CD4-positive, alpha-beta T cell (primary cell): ENCODE results near the gene NAGS. TPM values are rescaled to one million over a fixed set of nuclear protein-coding genes. Genes with fewer than 3 reads are reported as not detected.

ENCODE experiments used
- ATAC-seq: fragments of 200-7000 bp; cut with Tn5 transposase; one replicate; pipeline ENCODE4 v1.10.0; 2022; ENCODE audit warnings: mild to moderate bottlenecking; ENCODE audit not compliant: poor library complexity
- CTCF ChIA-PET: fragments of 350-600 bp; sonication (Branson Sonifier 250); formaldehyde crosslinking; loops from one replicate; lab custom pipeline; 2021; ENCODE audit warnings: antibody characterized with exemption, inconsistent platforms; lab: Charles Lee
- POLR2A ChIA-PET: fragments of 350-600 bp; sonication (Branson Sonifier 250); formaldehyde crosslinking; loops from one replicate; lab custom pipeline; 2021; ENCODE audit warnings: antibody characterized with exemption, inconsistent platforms; lab: Charles Lee
- DNase-seq, 14 experiments: peaks; one replicate each; pipeline ENCODE4 v3.0.0-alpha.2; 2013 to 2020; ENCODE audit warnings: mixed read lengths in 2 of 14
- H3K27ac ChIP-seq, 2 donors: one replicate each; pipeline versions ENCODE4 v1.5.1 to v1.7.0; 2013; ENCODE audit warnings: low read length in 2 of 2, low read depth in 1 of 2, mild to moderate bottlenecking in 1 of 2
- H3K27me3 ChIP-seq, 2 experiments: 1 replicate in 1 of 2; 2 replicates in 1 of 2; pipeline versions ENCODE4 v1.6.1 to v1.7.0; 2013; ENCODE audit warnings: low read length in 2 of 2, control low read depth in 1 of 2, mild to moderate bottlenecking in 1 of 2, moderate library complexity in 1 of 2; ENCODE audit not compliant: insufficient read depth in 2 of 2, control insufficient read depth in 1 of 2
- H3K36me3 ChIP-seq: one replicate; pipeline ENCODE4 v1.6.1; 2013; ENCODE audit warnings: low read length, control low read depth; ENCODE audit not compliant: insufficient read depth
- H3K4me1 ChIP-seq: one replicate; pipeline ENCODE4 v1.6.1; 2013; ENCODE audit warnings: low read length, control low read depth; ENCODE audit not compliant: insufficient read depth
- H3K4me3 ChIP-seq: one replicate; pipeline ENCODE4 v1.5.1; 2013; ENCODE audit warnings: mild to moderate bottlenecking, low read length, moderate library complexity
- H3K9me3 ChIP-seq, 2 experiments: 1 replicate in 1 of 2; 2 replicates in 1 of 2; pipeline versions ENCODE4 v1.6.1 to v1.7.0; 2013; ENCODE audit warnings: low read length in 2 of 2, mild to moderate bottlenecking in 2 of 2, control low read depth in 1 of 2, moderate library complexity in 1 of 2; ENCODE audit not compliant: control insufficient read depth in 1 of 2, insufficient read depth in 1 of 2
- H3K27ac Mint-ChIP-seq: one replicate; pipeline ENCODE4 v1.8.0; 2020; ENCODE audit warnings: mixed read lengths
- H3K27me3 Mint-ChIP-seq: one replicate; pipeline ENCODE4 v1.8.0; 2021; ENCODE audit warnings: mixed read lengths
- H3K36me3 Mint-ChIP-seq: one replicate; pipeline ENCODE4 v1.8.0; 2021; ENCODE audit warnings: low read depth, mixed read lengths
- H3K4me1 Mint-ChIP-seq: one replicate; pipeline ENCODE4 v1.8.0; 2021; ENCODE audit warnings: low read depth, mixed read lengths
- H3K4me3 Mint-ChIP-seq: one replicate; pipeline ENCODE4 v1.8.0; 2020; ENCODE audit warnings: mild to moderate bottlenecking, mixed read lengths
- H3K9me3 Mint-ChIP-seq: one replicate; pipeline ENCODE4 v1.8.0; 2020; ENCODE audit warnings: mixed read lengths
- CTCF ChIP-seq: fragments of 200-600 bp; IDR thresholded peaks from one replicate; pipeline ENCODE4 v1.8.0; 2022; ENCODE audit warnings: antibody characterized with exemption, mild to moderate bottlenecking
- intact Hi-C, 2 experiments: fragments of 100-400 bp; cut with DNase I in 1 of 2; cut with micrococcal nuclease in 1 of 2; formaldehyde crosslinking; loops; one replicate each; pipeline versions ENCODE4 v1.15.1 to v1.9.0; 2023 to 2025; cut with DNase I, micrococcal nuclease
- total RNA-seq, 174 experiments: library from RNA in 2 of 174; stranded (reverse) in 2 of 174; gene quantifications; one replicate each; pipeline ENCODE4 v1.2.3 and lab custom pipeline; 2021 to 2026

The NAGS gene
- total RNA-seq, 2 experiments from 2014 or later, result 0.14 to 0.56 TPM

DNA sequence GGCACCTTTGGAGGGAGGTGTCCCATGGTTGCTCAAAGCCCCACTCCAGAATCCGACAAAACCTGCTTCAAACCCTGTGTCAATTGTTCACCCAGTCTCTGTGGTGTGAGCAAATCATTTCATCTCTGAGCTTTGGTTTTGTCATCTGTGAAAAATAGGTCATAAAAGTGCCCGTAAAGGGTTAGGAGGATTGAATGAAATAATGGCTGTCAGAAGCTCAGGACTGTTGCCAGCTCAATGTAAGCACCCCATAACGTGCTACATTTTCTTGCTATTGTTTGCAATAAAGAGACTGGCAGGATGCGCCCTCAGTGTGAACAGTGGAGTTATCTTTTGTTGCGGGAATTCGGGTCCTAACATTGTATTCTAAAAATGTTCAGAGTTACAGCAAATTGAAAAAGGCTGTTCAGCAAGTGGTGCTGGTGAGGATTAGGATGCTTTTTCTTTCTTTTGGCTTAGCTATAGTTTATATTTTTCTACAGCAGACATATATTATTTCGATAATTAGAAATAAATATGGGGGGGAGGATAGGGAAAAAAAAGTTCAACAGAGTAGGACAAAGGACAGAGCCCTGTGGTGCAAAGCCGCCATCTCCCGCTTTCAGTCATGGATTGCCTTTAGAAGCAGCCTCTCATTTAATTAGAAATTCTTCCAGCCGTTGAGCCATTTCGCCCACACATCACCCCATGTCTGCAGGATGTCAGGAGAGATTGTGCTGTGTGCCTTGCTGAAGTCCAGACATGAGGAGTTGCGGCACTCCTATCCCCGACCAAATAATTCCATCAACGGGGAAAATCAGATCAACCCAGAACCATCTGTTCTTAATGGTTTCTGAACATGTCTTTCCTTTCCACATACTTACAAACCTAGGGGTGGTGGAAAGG is 29.8 kb upstream of the NAGS start:
- H3K27ac ChIP-seq, result no peak overlapping the region
- H3K4me1 Mint-ChIP-seq, result peaks cover 5% of the 10 kb centered on the region
- no peaks in the 10 kb centered on the region for H3K4me1 ChIP-seq
- CTCF ChIA-PET, result no interaction called here
- no peaks in the 10 kb centered on the region for H3K9me3 ChIP-seq
- no peaks in the 10 kb centered on the region for H3K36me3 Mint-ChIP-seq
- no peak for TF ChIP-seq CTCF
- no peak overlapping the region for H3K4me3 ChIP-seq
- H3K9me3 Mint-ChIP-seq, result no peaks in the 10 kb centered on the region
- no peak for DNase-seq
- POLR2A ChIA-PET, result no interaction called here
- H3K27me3 ChIP-seq, result no peaks in the 10 kb centered on the region
- H3K27ac Mint-ChIP-seq, result no peak overlapping the region
- H3K27me3 Mint-ChIP-seq, result peaks cover 30% of the 10 kb centered on the region
- no peak for ATAC-seq
- no peak overlapping the region for H3K4me3 Mint-ChIP-seq
- intact Hi-C loops, result no loop called here
- no peaks in the 10 kb centered on the region for H3K36me3 ChIP-seq

- H3K27ac Mint-ChIP-seq, result no peak overlapping the region
- POLR2A ChIA-PET, result no interaction called here
- no peaks in the 10 kb centered on the region for H3K9me3 ChIP-seq
- peaks cover 0 to 3% of the 10 kb centered on the region in 2 experiments for H3K27me3 ChIP-seq
- no peak overlapping the region for H3K4me3 Mint-ChIP-seq
- no peak for TF ChIP-seq CTCF
- H3K4me3 ChIP-seq, result no peak overlapping the region
- peaks cover 37% of the 10 kb centered on the region for H3K27me3 Mint-ChIP-seq
- CTCF ChIA-PET, result no interaction called here
- H3K9me3 Mint-ChIP-seq, result no peaks in the 10 kb centered on the region
- ATAC-seq (no peak), DNase-seq (no peak)
- H3K36me3 Mint-ChIP-seq, result no peaks in the 10 kb centered on the region
- intact Hi-C loops, result no loop called here
- H3K27ac ChIP-seq, result no peak overlapping the region
- no peaks in the 10 kb centered on the region for H3K36me3 ChIP-seq
- peaks cover 5% of the 10 kb centered on the region for H3K4me1 Mint-ChIP-seq
- no peaks in the 10 kb centered on the region for H3K4me1 ChIP-seq
Measured at GRCh38 chr17:43975898-43976297, 28.5 kb upstream of the NAGS start.

GRCh38 chr17:43976963-43977837 is 27.2 kb upstream of the NAGS start:
- ChIA-PET POLR2A (no interaction called here), CTCF (no interaction called here)
- Mint-ChIP-seq H3K4me3 (no peak overlapping the region), H3K4me1 (no peaks in the 10 kb centered on the region), H3K27ac (no peak overlapping the region), H3K36me3 (no peaks in the 10 kb centered on the region), H3K9me3 (no peaks in the 10 kb centered on the region), H3K27me3 (peaks cover 45% of the 10 kb centered on the region)
- intact Hi-C loops, result no loop called here
- no peak for ATAC-seq
- Histone ChIP-seq H3K9me3 (no peaks in the 10 kb centered on the region), H3K4me1 (no peaks in the 10 kb centered on the region), H3K27me3 (peaks cover 4 to 13% of the 10 kb centered on the region in 2 experiments), H3K36me3 (no peaks in the 10 kb centered on the region), H3K4me3 (no peak overlapping the region), H3K27ac (no peak overlapping the region)
- TF ChIP-seq CTCF, result no peak
- DNase-seq, result no peak
